Erythroblast (primary cell): ENCODE measurements around the gene KIAA1958.

Experiments
- GATA1 ChIP-seq: IDR thresholded peaks from 2 replicates; pipeline ENCODE4 v1.6.1; 2011; ENCODE audit warnings: low read depth, mild to moderate bottlenecking, control low read depth, low read length, moderate library complexity
- POLR2A ChIP-seq: IDR thresholded peaks from 2 replicates; pipeline ENCODE4 v1.6.1; 2011; ENCODE audit warnings: mild to moderate bottlenecking, low read length

- no peak for TF ChIP-seq POLR2A
- no peak for TF ChIP-seq GATA1
Measured at GRCh38 chr9:112537561-112537960, 50.9 kb downstream of the KIAA1958 start.
